Activated naive CD4-positive, alpha-beta T cell treated with Interleukin-2 at 50 U/mL for 16 hours (primary cell): Measurements from ENCODE around the gene THBS4.
A peak's percentile ranks its signal among the peaks of the same experiment; 100 is the strongest.

Experiments
- DNase-seq: peaks from one replicate; pipeline ENCODE4 v3.0.0-alpha.2; 2020

Gene THBS4

GRCh38 chr5:80048084-80048780 lies 13.1 kb downstream of the THBS4 start:
- no peak for DNase-seq

GRCh38 chr5:80052464-80052863 lies 17.3 kb downstream of the THBS4 start:
- DNase-seq, result no peak

GRCh38 chr5:80054682-80055081 lies 19.5 kb downstream of the THBS4 start:
- DNase-seq, result no peak

GRCh38 chr5:80055491-80056170 lies 20.5 kb downstream of the THBS4 start:
- DNase-seq, result no peak

GRCh38 chr5:80057099-80057498 lies 22.0 kb downstream of the THBS4 start:
- DNase-seq, result no peak

GRCh38 chr5:80057921-80058320 lies 22.8 kb downstream of the THBS4 start:
- DNase-seq, result no peak

GRCh38 chr5:80059354-80059980 lies 24.3 kb downstream of the THBS4 start:
- DNase-seq, result peak; percentile 29

- no peak for DNase-seq
Observed at GRCh38 chr5:80060966-80061365, 25.8 kb downstream of the THBS4 start.

GRCh38 chr5:80061547-80061946 lies 26.4 kb downstream of the THBS4 start:
- no peak for DNase-seq

GRCh38 chr5:80064124-80064523 lies 29.0 kb downstream of the THBS4 start:
- DNase-seq, result no peak

GRCh38 chr5:80067016-80067415 lies 31.9 kb downstream of the THBS4 start:
- no peak for DNase-seq

- DNase-seq, result no peak
Observed at GRCh38 chr5:80067531-80068245, 32.5 kb downstream of the THBS4 start.

- DNase-seq, result no peak
Observed at GRCh38 chr5:80068246-80068636, 33.1 kb downstream of the THBS4 start.

- no peak for DNase-seq
Observed at GRCh38 chr5:80068775-80069174, 33.6 kb downstream of the THBS4 start.

- no peak for DNase-seq
Observed at GRCh38 chr5:80069251-80069800, 34.2 kb downstream of the THBS4 start.

GRCh38 chr5:80069918-80070318 lies 34.8 kb downstream of the THBS4 start:
- no peak for DNase-seq

GRCh38 chr5:80070338-80071056 lies 35.3 kb downstream of the THBS4 start:
- DNase-seq, result no peak

- no peak for DNase-seq
Observed at GRCh38 chr5:80071510-80072021, 36.4 kb downstream of the THBS4 start.

GRCh38 chr5:80072103-80073073 lies 37.2 kb downstream of the THBS4 start:
- DNase-seq, result no peak

GRCh38 chr5:80076131-80077050 lies 41.2 kb downstream of the THBS4 start:
- no peak for DNase-seq
